Tibial nerve (tissue), 4 donors: ENCODE measurements around the gene ARL8A. TPM values are rescaled to one million over a fixed set of nuclear protein-coding genes. Genes with fewer than 3 reads are reported as not detected.
"Not testable (repeated sequence)": the region's sequence is repeated elsewhere in the genome, so short reads cannot be mapped to it uniquely, and the experiment has no call there.

Experiments
- DNase-seq, 2 donors: peaks; one replicate each; pipeline ENCODE4 v3.0.0-alpha.2; 2019; ENCODE audit warnings: low spot score in 2 of 2
- H3K27ac ChIP-seq, 4 donors: fragments of 200-600 bp; sonication (generic) in 3 of 4; one replicate each; pipeline ENCODE4 v1.5.1; 2017 to 2019; ENCODE audit warnings: mild to moderate bottlenecking in 1 of 4
- H3K27me3 ChIP-seq, 2 donors: fragments of 200-600 bp; sonication (generic) in 1 of 2; one replicate each; pipeline versions ENCODE4 v1.5.1 to v1.6.0; 2017 to 2019
- H3K36me3 ChIP-seq, 3 donors: fragments of 200-600 bp; sonication (generic); one replicate each; pipeline ENCODE4 v1.5.1; 2018 to 2019
- H3K4me1 ChIP-seq, 4 donors: fragments of 200-600 bp; sonication (generic) in 3 of 4; one replicate each; pipeline ENCODE4 v1.5.1; 2017 to 2019
- H3K4me3 ChIP-seq, 4 donors: fragments of 200-600 bp; sonication (generic) in 3 of 4; one replicate each; pipeline ENCODE4 v1.5.1; 2017 to 2019; ENCODE audit warnings: mild to moderate bottlenecking in 1 of 4, moderate library complexity in 1 of 4
- H3K9me3 ChIP-seq, 4 donors: fragments of 200-600 bp; sonication (generic) in 3 of 4; one replicate each; pipeline ENCODE4 v1.5.1; 2017 to 2019
- CTCF ChIP-seq, 5 experiments: fragments of 200-600 bp in 3 of 5; fragments of 450-650 bp in 2 of 5; sonication (generic) in 3 of 5; IDR thresholded peaks; one replicate each; pipeline ENCODE4 v1.5.1; 2016 to 2019; ENCODE audit warnings: antibody characterized with exemption in 5 of 5, mild to moderate bottlenecking in 3 of 5, moderate library complexity in 2 of 5
- EP300 ChIP-seq, 2 donors: sonication (generic); formaldehyde crosslinking; IDR thresholded peaks; one replicate each; pipeline ENCODE4 v1.6.1; 2017; ENCODE audit warnings: antibody characterized with exemption in 2 of 2, mild to moderate bottlenecking in 1 of 2
- POLR2A ChIP-seq, 2 donors: fragments of 450-650 bp; IDR thresholded peaks; one replicate each; pipeline ENCODE4 v1.6.1; 2017; ENCODE audit warnings: antibody characterized with exemption in 2 of 2, mild to moderate bottlenecking in 2 of 2, moderate library complexity in 2 of 2
- WGBS, 2 donors: methylation state at CpG; one replicate each; pipeline ENCODE4 v1.1.5; 2018; 5-methylcytosine and 5-hydroxymethylcytosine counted together
- total RNA-seq, 4 donors: library from RNA; depleted of rRNA; stranded (reverse); fragments of >200 nt; gene quantifications; one replicate each; pipeline ENCODE4 v1.1.0, GENCODE V29; 2016

The ARL8A gene
- total RNA-seq, 4 donors from 2014 or later = 35.0 to 64.5 (median 49.3) TPM

GRCh38 chr1:202145068-202145743 is 669 bp upstream of the ARL8A start:
- Histone ChIP-seq H3K4me3 (peak overlapping the region; percentile 73 to 100 (median 96)), H3K36me3 (peaks cover 0 to 9% (median 0%) of the 10 kb centered on the region in 3 donors), H3K4me1 (peaks cover 0 to 37% (median 23%) of the 10 kb centered on the region in 4 donors), H3K27ac (peak overlapping the region; percentile 87 to 99 (median 92)), H3K9me3 (no peaks in the 10 kb centered on the region), H3K27me3 (no peaks in the 10 kb centered on the region)
- no peak for DNase-seq
- TF ChIP-seq POLR2A (IDR thresholded peaks at IDR 0.05) = no peak
- no peak for TF ChIP-seq EP300 (IDR thresholded peaks at IDR 0.05)
- TF ChIP-seq CTCF (IDR thresholded peaks at IDR 0.05) = no peak
- WGBS, 2 donors = 3 to 7% methylated on average over 13 of the region's 13 CpGs

GRCh38 chr1:202143768-202144401 is 652 bp downstream of the ARL8A start:
- peak overlapping the region; percentile 87 to 99 (median 92) for H3K27ac ChIP-seq
- no peak for DNase-seq
- H3K27me3 ChIP-seq = no peaks in the 10 kb centered on the region
- 0 to 1% methylated on average over 18 to 25 of the region's 58 CpGs for WGBS, 2 donors
- H3K9me3 ChIP-seq = no peaks in the 10 kb centered on the region
- peaks cover 0 to 18% (median 0%) of the 10 kb centered on the region in 3 donors for H3K36me3 ChIP-seq
- peaks cover 0 to 41% (median 23%) of the 10 kb centered on the region in 4 donors for H3K4me1 ChIP-seq
- TF ChIP-seq EP300 (IDR thresholded peaks at IDR 0.05) (peak in 1 of 2 donors; percentile 22), CTCF (IDR thresholded peaks at IDR 0.05) (no peak)
- H3K4me3 ChIP-seq = peak overlapping the region; percentile 73 to 100 (median 96)

- Histone ChIP-seq H3K36me3 (peaks cover 0 to 25% (median 0%) of the 10 kb centered on the region in 3 donors), H3K4me1 (peaks cover 0 to 48% (median 23%) of the 10 kb centered on the region in 4 donors), H3K27ac (peak overlapping the region; percentile 87 to 99 (median 92)), H3K9me3 (no peaks in the 10 kb centered on the region), H3K27me3 (no peaks in the 10 kb centered on the region), H3K4me3 (peak overlapping the region; percentile 73 to 100 (median 96))
- no peak for TF ChIP-seq CTCF (IDR thresholded peaks at IDR 0.05)
- TF ChIP-seq EP300 (IDR thresholded peaks at IDR 0.05) = peak in 1 of 2 donors; percentile 9
- peak; percentile 43 to 51 for DNase-seq
- 3 to 4% methylated on average over 17 of the region's 17 CpGs for WGBS, 2 donors
Measured at GRCh38 chr1:202143011-202143767, 1.3 kb downstream of the ARL8A start.

- not testable (repeated sequence) for H3K27me3 ChIP-seq, DNase-seq, H3K4me3 ChIP-seq, H3K9me3 ChIP-seq
- 73 to 75% methylated on average over 3 of the region's 3 CpGs for WGBS, 2 donors
- peak overlapping the region in 2 of 4 donors; percentile 39 to 99 for H3K27ac ChIP-seq
- H3K36me3 ChIP-seq = peaks cover 0 to 42% (median 7%) of the 10 kb centered on the region in 3 donors
- H3K4me1 ChIP-seq = peaks cover 0 to 48% (median 23%) of the 10 kb centered on the region in 4 donors
Measured at GRCh38 chr1:202141468-202141867, 3.1 kb downstream of the ARL8A start.

- peaks cover 0 to 49% (median 7%) of the 10 kb centered on the region in 3 donors for H3K36me3 ChIP-seq
- no peak overlapping the region for H3K4me3 ChIP-seq
- DNase-seq = no peak
- TF ChIP-seq EP300 (IDR thresholded peaks at IDR 0.05) = no peak
- WGBS, 2 donors = 67 to 68% methylated on average over 4 of the region's 4 CpGs
- peaks cover 0 to 48% (median 23%) of the 10 kb centered on the region in 4 donors for H3K4me1 ChIP-seq
- H3K27me3 ChIP-seq = no peaks in the 10 kb centered on the region
- H3K27ac ChIP-seq = peak overlapping the region in 2 of 4 donors; percentile 39 to 99
- H3K9me3 ChIP-seq = no peaks in the 10 kb centered on the region
Measured at GRCh38 chr1:202140833-202141232, 3.7 kb downstream of the ARL8A start.
